HEK293 (cell line): ENCODE data around the gene CACNA1C.

ENCODE experiments used
- CTCF ChIA-PET: fragments of 350-600 bp; formaldehyde crosslinking; extraction: SDS; loops from one replicate; lab custom pipeline; 2021; ENCODE audit warnings: antibody characterized with exemption; lab: Yijun Ruan, JAX
- POLR2A ChIA-PET: fragments of 300-600 bp; formaldehyde crosslinking; extraction: SDS; loops from one replicate; lab custom pipeline; 2020; ENCODE audit warnings: antibody characterized with exemption, inconsistent platforms; lab: Yijun Ruan, JAX
- H3K27ac ChIP-seq: fragments of 200-500 bp; sonication (Bioruptor generic); 2 replicates; pipeline ENCODE4 v1.5.1; 2014; ENCODE audit warnings: low read depth, low read length, control low read depth, inconsistent platforms; ENCODE audit errors: extremely low read depth
- H3K36me3 ChIP-seq, 2 experiments: fragments of 200-500 bp in 1 of 2; sonication (Bioruptor generic) in 1 of 2; 1 replicate in 1 of 2; 2 replicates in 1 of 2; pipeline ENCODE4 v1.5.1; 2014 to 2017; ENCODE audit warnings: inconsistent platforms in 2 of 2, low read length in 2 of 2; ENCODE audit not compliant: control insufficient read depth in 2 of 2, insufficient read depth in 1 of 2
- H3K4me1 ChIP-seq: fragments of 200-500 bp; sonication (Bioruptor generic); 2 replicates; pipeline ENCODE4 v1.5.1; 2014; ENCODE audit warnings: mild to moderate bottlenecking, low read length, inconsistent platforms; ENCODE audit not compliant: control insufficient read depth, insufficient read depth
- H3K4me3 ChIP-seq: 2 replicates; pipeline ENCODE4 v1.5.1; 2011; ENCODE audit warnings: low read depth, mild to moderate bottlenecking, control low read depth, low read length, moderate library complexity
- H3K9me3 ChIP-seq: fragments of 200-500 bp; sonication (Bioruptor generic); 2 replicates; pipeline ENCODE4 v1.5.1; 2014; ENCODE audit warnings: low read depth, low read length, inconsistent platforms; ENCODE audit not compliant: control insufficient read depth, insufficient read depth
- EGR2 ChIP-seq: fragments of 450-650 bp; formaldehyde crosslinking; IDR thresholded peaks from 2 replicates; pipeline ENCODE4 v1.5.1; 2016; ENCODE audit warnings: low read depth, missing biosample characterization, missing genetic modification characterization
- KLF16 ChIP-seq: fragments of 450-650 bp; formaldehyde crosslinking; IDR thresholded peaks from 2 replicates; pipeline ENCODE4 v1.5.1; 2017; ENCODE audit warnings: missing biosample characterization, missing genetic modification characterization
- PRDM1 ChIP-seq: fragments of 450-650 bp; formaldehyde crosslinking; IDR thresholded peaks from 2 replicates; pipeline ENCODE4; 2016; ENCODE audit warnings: missing biosample characterization, missing genetic modification characterization
- RBAK ChIP-seq: fragments of 450-650 bp; formaldehyde crosslinking; IDR thresholded peaks from 2 replicates; pipeline ENCODE4 v1.5.1; 2016; ENCODE audit warnings: missing biosample characterization, missing genetic modification characterization
- YY2 ChIP-seq: fragments of 450-650 bp; formaldehyde crosslinking; IDR thresholded peaks from 2 replicates; pipeline ENCODE4 v1.5.1; 2016; ENCODE audit warnings: missing biosample characterization, missing genetic modification characterization
- ZIC2 ChIP-seq: fragments of 450-650 bp; formaldehyde crosslinking; IDR thresholded peaks from 2 replicates; pipeline ENCODE4 v1.5.1; 2016; ENCODE audit warnings: missing biosample characterization, missing genetic modification characterization
- ZNF140 ChIP-seq: fragments of 450-650 bp; formaldehyde crosslinking; IDR thresholded peaks from 2 replicates; pipeline ENCODE4 v1.5.1; 2016; ENCODE audit warnings: missing biosample characterization, missing genetic modification characterization
- ZNF175 ChIP-seq: fragments of 450-650 bp; formaldehyde crosslinking; IDR thresholded peaks from 2 replicates; pipeline ENCODE4 v1.5.1; 2016; ENCODE audit warnings: missing biosample characterization, missing genetic modification characterization
- ZNF223 ChIP-seq: fragments of 450-650 bp; formaldehyde crosslinking; IDR thresholded peaks from 2 replicates; pipeline ENCODE4 v1.5.1; 2016; ENCODE audit warnings: missing biosample characterization, missing genetic modification characterization
- ZNF354C ChIP-seq: fragments of 450-650 bp; formaldehyde crosslinking; IDR thresholded peaks from 2 replicates; pipeline ENCODE4 v1.5.1; 2016; ENCODE audit warnings: missing biosample characterization, missing genetic modification characterization, low read depth, borderline replicate concordance
- ZNF596 ChIP-seq: fragments of 450-650 bp; IDR thresholded peaks from 2 replicates; pipeline ENCODE4 v1.5.0; 2018; ENCODE audit warnings: missing biosample characterization, mild to moderate bottlenecking, missing genetic modification characterization, moderate library complexity
- ZNF600 ChIP-seq: fragments of 450-650 bp; formaldehyde crosslinking; IDR thresholded peaks from 2 replicates; pipeline ENCODE4 v1.5.1; 2016; ENCODE audit warnings: missing biosample characterization, missing genetic modification characterization
- ZNF624 ChIP-seq: fragments of 450-650 bp; formaldehyde crosslinking; IDR thresholded peaks from 2 replicates; pipeline ENCODE4 v1.5.1; 2017; ENCODE audit warnings: missing biosample characterization, missing genetic modification characterization
- ZNF654 ChIP-seq: fragments of 450-650 bp; formaldehyde crosslinking; IDR thresholded peaks from 2 replicates; pipeline ENCODE4 v1.5.1; 2016; ENCODE audit warnings: low read depth, missing biosample characterization, missing genetic modification characterization
- ZNF660 ChIP-seq: fragments of 450-650 bp; IDR thresholded peaks from 2 replicates; pipeline ENCODE4 v1.5.1; 2018; ENCODE audit warnings: missing biosample characterization, mild to moderate bottlenecking, missing genetic modification characterization
- ZNF664 ChIP-seq: fragments of 450-650 bp; formaldehyde crosslinking; IDR thresholded peaks from 2 replicates; pipeline ENCODE4 v1.5.1; 2016; ENCODE audit warnings: missing biosample characterization, missing genetic modification characterization
- ZNF707 ChIP-seq: fragments of 450-650 bp; formaldehyde crosslinking; IDR thresholded peaks from 2 replicates; pipeline ENCODE4 v1.5.1; 2016; ENCODE audit warnings: missing biosample characterization, missing genetic modification characterization
- ZNF768 ChIP-seq: fragments of 450-650 bp; formaldehyde crosslinking; IDR thresholded peaks from 2 replicates; pipeline ENCODE4 v1.5.1; 2018; ENCODE audit warnings: missing biosample characterization, mild to moderate bottlenecking, missing genetic modification characterization
- ZNF830 ChIP-seq: fragments of 450-650 bp; IDR thresholded peaks from 2 replicates; pipeline ENCODE4 v1.5.0; 2018; ENCODE audit warnings: missing biosample characterization, missing genetic modification characterization, low read depth, mild to moderate bottlenecking, moderate library complexity
- TF ChIP-seq, protein P1 (sequence below): fragments of 450-650 bp; formaldehyde crosslinking; IDR thresholded peaks from 2 replicates; pipeline ENCODE4 v1.5.1; 2016; ENCODE audit warnings: missing biosample characterization, missing genetic modification characterization
- TF ChIP-seq, protein P2 (sequence below): fragments of 450-650 bp; formaldehyde crosslinking; IDR thresholded peaks from 2 replicates; pipeline ENCODE4 v1.5.1; 2016; ENCODE audit warnings: missing biosample characterization, missing genetic modification characterization
- TF ChIP-seq, protein P3 (sequence below): fragments of 450-650 bp; formaldehyde crosslinking; IDR thresholded peaks from 2 replicates; pipeline ENCODE4 v1.5.1; 2016; ENCODE audit warnings: missing biosample characterization, missing genetic modification characterization, low read depth

CACNA1C gene

DNA sequence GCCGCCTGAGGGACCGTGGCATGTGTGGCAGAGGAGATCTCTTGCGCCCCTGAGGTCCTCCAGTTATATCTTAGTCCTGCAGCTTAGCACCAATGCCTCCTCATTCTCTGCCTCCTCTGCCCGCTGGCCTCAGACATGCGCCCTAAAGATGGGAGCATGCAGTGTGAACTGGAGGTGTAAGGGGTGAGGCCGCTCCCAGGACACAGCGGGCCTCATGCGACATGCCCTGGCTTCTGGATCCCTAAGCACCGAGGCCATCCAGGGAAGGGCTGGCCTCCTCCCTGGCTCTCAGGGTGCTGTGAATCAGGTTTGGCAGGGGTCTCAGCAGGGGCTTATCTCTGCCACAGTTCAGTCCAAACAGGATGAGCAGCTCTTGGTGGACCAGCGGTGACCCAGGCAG is 86.9 kb downstream of the CACNA1C start:
- POLR2A ChIA-PET: no interaction called here
- Histone ChIP-seq H3K27ac (no peak overlapping the region), H3K4me3 (no peak overlapping the region), H3K9me3 (no peaks in the 10 kb centered on the region), H3K36me3 (no peaks in the 10 kb centered on the region)
- CTCF ChIA-PET: no interaction called here
- no peak for TF ChIP-seq ZNF707
- TF ChIP-seq ZIC2 (tag by site-specific recombination): peak; percentile 21; the same call in 1 of the 2 replicates
- TF ChIP-seq, all 188 proteins: peak for 1
- no peaks in the 10 kb centered on the region; the same call in 1 of the 2 replicates for H3K4me1 ChIP-seq

DNA sequence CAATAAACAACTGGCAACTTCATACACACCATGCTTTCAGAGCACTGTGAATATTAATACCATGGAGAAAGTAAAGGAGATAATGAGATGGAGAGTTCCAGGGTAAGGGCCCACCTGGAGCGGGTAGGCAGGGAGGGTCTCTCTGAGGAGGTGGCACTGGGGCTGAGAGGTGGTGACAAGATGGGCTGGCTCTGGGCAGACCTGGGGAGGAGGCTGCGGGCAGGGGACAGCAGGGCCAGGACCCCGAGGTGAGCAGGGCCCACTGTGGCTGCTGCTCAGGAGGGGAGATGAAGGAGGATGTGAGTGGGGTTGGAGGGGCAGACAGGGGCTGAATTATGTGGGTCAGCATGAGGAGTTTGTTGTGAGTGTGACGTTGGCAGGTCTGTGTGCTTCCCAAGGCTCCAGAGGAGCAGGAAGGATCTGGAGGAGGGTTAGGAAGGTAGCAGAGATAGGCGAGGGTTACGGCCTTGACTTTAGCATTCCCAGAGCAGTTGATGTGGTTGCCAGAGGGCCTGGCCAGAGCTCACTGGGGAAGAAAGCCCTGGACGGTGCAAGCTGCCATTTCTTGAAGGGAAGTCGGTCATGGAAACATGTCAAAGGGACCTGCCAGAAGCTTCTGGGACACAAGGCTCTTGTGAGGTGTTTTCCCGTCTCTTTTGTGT is 88.2 kb downstream of the CACNA1C start:
- H3K27ac ChIP-seq: no peak overlapping the region
- ChIA-PET POLR2A (no interaction called here), CTCF (no interaction called here)
- H3K4me1 ChIP-seq: peaks cover 9% of the 10 kb centered on the region; the same call in 1 of the 2 replicates
- TF ChIP-seq ZNF175 (tag by site-specific recombination) (no peak), ZNF624 (tag by site-specific recombination) (no peak), ZNF664 (no peak), ZNF830 (tag by site-specific recombination) (no peak), ZNF354C (tag by site-specific recombination) (no peak), ZNF768 (no peak), ZNF654 (tag by site-specific recombination) (no peak), ZNF223 (no peak)
- TF ChIP-seq, protein P1, sequence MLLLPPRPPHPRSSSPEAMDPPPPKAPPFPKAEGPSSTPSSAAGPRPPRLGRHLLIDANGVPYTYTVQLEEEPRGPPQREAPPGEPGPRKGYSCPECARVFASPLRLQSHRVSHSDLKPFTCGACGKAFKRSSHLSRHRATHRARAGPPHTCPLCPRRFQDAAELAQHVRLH (tag by site-specific recombination): no peak
- no peaks in the 10 kb centered on the region for H3K36me3 ChIP-seq
- H3K4me3 ChIP-seq: no peak overlapping the region
- H3K9me3 ChIP-seq: no peaks in the 10 kb centered on the region

DNA sequence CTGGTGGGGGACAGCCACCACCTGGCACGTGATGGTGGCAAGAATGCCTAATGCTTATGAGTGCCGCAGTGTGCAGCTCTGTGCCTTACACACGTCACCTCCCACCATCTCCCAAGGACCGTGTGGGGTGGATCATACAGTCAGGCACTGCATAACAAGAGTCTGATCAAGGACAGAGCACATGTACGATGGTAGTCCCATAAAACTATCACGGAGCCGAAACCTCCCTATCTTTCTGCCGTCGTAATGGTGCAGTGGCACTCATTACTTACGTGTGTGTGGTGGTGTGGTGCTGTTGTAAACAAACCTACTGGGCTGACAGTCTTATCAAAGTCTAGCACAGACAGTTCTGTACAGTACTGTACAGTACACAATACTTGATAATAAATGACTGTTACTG is 89.3 kb downstream of the CACNA1C start:
- Histone ChIP-seq H3K4me1 (peaks cover 9% of the 10 kb centered on the region; the same call in 1 of the 2 replicates), H3K9me3 (no peaks in the 10 kb centered on the region), H3K27ac (no peak overlapping the region), H3K4me3 (no peak overlapping the region), H3K36me3 (no peaks in the 10 kb centered on the region)
- TF ChIP-seq ZNF596: no peak
- TF ChIP-seq ZNF600 (tag by site-specific recombination): peak; percentile 75
- CTCF ChIA-PET: interaction anchor here (0.6 kb wide), 1 partner anchor 91 kb away, joined by 3 read pairs; no protein-coding TSS in a partner anchor
- POLR2A ChIA-PET: no interaction called here

DNA sequence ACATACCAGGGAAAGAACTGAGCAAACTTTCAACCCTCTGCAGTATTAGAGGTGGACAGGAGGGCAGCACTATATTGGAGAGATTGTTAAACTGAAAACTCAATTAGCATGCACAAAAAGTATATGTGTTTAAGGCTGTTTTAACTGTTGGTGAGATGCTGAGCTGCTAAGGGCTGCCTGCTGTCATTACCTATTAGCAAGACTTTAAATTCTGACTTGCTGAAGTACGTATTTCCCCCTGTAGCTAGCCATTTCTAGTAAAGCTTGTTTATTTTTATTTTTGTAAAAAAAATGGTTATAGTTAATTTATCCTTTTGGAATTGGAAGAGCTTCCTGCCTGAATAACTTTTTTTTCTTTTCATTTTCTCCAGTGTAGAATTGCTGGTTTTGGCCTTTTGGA is 92.2 kb downstream of the CACNA1C start:
- Histone ChIP-seq H3K4me1 (peaks cover 9% of the 10 kb centered on the region; the same call in 1 of the 2 replicates), H3K36me3 (no peaks in the 10 kb centered on the region), H3K9me3 (no peaks in the 10 kb centered on the region), H3K27ac (no peak overlapping the region), H3K4me3 (no peak overlapping the region)
- ChIA-PET CTCF (no interaction called here), POLR2A (no interaction called here)
- no peak for TF ChIP-seq YY2
- no peak for TF ChIP-seq KLF16
- TF ChIP-seq ZNF140: no peak
- TF ChIP-seq, protein P2, sequence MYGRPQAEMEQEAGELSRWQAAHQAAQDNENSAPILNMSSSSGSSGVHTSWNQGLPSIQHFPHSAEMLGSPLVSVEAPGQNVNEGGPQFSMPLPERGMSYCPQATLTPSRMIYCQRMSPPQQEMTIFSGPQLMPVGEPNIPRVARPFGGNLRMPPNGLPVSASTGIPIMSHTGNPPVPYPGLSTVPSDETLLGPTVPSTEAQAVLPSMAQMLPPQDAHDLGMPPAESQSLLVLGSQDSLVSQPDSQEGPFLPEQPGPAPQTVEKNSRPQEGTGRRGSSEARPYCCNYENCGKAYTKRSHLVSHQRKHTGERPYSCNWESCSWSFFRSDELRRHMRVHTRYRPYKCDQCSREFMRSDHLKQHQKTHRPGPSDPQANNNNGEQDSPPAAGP (tag by site-specific recombination): no peak
- no peak for TF ChIP-seq EGR2 (tag by site-specific recombination)
- TF ChIP-seq, protein P3, sequence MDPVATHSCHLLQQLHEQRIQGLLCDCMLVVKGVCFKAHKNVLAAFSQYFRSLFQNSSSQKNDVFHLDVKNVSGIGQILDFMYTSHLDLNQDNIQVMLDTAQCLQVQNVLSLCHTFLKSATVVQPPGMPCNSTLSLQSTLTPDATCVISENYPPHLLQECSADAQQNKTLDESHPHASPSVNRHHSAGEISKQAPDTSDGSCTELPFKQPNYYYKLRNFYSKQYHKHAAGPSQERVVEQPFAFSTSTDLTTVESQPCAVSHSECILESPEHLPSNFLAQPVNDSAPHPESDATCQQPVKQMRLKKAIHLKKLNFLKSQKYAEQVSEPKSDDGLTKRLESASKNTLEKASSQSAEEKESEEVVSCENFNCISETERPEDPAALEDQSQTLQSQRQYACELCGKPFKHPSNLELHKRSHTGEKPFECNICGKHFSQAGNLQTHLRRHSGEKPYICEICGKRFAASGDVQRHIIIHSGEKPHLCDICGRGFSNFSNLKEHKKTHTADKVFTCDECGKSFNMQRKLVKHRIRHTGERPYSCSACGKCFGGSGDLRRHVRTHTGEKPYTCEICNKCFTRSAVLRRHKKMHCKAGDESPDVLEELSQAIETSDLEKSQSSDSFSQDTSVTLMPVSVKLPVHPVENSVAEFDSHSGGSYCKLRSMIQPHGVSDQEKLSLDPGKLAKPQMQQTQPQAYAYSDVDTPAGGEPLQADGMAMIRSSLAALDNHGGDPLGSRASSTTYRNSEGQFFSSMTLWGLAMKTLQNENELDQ (tag by site-specific recombination): no peak
- no peak for TF ChIP-seq PRDM1 (tag by site-specific recombination)
- TF ChIP-seq RBAK (tag by site-specific recombination): no peak
- TF ChIP-seq ZNF660: no peak
